GM12873 (cell line): ENCODE data around the gene SPIRE2.

Experiments used
- TF ChIP-seq, protein P1 (sequence below): IDR thresholded peaks from 2 replicates; pipeline ENCODE4 v1.5.1; 2012; ENCODE audit warnings: low read depth, mild to moderate bottlenecking, moderate library complexity, low read length, control low read depth; ENCODE audit not compliant: insufficient read depth; ENCODE audit errors: missing control alignments

Gene SPIRE2

DNA sequence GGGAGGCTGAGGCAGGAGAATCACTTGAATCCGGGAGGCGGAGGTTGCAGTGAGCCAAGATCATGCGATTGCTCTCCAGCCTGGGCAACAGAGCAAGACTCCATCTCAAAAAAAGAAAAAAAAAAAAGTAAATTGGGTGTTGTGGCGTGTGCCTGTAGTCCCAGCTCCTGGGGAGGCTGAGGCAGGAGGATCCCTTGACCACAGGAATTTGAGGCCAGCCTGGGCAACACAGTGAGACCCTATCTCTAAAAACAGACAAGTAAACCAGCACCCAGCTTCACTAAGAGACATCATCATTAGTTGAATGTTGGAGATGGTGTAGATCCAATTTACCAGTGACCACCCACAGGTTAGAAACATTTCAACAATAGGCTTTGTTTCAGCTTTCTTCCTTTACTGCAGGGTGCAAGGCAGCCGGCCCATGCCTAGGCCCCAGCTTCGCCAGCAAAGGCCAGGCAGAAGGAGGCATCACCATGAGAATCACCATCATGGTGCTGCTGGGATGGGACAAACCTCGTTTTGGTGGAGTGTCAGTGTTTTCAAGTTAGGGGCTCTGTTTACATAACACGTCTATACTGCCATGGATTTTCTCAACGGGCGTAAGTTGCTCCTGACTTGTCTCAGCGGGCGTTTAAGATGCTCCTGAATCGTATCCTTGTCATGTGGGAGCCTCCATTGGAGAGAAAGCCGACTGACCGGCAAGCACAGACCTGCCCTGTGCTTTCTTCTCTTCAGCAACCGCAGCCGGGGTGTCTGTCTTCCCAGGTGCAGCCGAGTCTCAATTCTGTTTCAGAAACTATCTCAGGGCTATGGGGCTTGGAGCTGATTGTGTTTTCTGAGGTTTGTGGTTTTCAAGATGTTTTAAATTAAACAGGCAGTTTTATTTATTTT, 52.4 kb downstream of the SPIRE2 start:
- TF ChIP-seq, protein P1, sequence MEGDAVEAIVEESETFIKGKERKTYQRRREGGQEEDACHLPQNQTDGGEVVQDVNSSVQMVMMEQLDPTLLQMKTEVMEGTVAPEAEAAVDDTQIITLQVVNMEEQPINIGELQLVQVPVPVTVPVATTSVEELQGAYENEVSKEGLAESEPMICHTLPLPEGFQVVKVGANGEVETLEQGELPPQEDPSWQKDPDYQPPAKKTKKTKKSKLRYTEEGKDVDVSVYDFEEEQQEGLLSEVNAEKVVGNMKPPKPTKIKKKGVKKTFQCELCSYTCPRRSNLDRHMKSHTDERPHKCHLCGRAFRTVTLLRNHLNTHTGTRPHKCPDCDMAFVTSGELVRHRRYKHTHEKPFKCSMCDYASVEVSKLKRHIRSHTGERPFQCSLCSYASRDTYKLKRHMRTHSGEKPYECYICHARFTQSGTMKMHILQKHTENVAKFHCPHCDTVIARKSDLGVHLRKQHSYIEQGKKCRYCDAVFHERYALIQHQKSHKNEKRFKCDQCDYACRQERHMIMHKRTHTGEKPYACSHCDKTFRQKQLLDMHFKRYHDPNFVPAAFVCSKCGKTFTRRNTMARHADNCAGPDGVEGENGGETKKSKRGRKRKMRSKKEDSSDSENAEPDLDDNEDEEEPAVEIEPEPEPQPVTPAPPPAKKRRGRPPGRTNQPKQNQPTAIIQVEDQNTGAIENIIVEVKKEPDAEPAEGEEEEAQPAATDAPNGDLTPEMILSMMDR: no peak

DNA sequence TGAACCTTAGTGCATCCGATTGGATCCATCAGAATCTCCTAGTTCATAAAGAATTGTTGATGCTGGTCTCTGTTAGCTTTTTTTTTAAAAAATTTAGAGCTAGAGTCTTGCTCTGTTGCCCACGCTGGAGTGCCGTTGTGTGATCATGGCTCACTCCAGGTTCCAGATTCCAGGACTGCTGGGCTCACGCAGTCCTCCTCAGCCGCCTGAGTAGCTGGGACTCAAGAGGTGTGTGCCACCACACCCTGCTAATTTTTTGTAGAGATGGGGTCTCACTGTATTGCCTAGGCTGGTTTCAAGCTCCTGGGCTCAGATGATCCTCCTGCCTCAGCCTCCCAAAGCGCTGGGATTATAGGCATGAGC, 53.1 kb downstream of the SPIRE2 start:
- TF ChIP-seq, protein P1: no peak

DNA sequence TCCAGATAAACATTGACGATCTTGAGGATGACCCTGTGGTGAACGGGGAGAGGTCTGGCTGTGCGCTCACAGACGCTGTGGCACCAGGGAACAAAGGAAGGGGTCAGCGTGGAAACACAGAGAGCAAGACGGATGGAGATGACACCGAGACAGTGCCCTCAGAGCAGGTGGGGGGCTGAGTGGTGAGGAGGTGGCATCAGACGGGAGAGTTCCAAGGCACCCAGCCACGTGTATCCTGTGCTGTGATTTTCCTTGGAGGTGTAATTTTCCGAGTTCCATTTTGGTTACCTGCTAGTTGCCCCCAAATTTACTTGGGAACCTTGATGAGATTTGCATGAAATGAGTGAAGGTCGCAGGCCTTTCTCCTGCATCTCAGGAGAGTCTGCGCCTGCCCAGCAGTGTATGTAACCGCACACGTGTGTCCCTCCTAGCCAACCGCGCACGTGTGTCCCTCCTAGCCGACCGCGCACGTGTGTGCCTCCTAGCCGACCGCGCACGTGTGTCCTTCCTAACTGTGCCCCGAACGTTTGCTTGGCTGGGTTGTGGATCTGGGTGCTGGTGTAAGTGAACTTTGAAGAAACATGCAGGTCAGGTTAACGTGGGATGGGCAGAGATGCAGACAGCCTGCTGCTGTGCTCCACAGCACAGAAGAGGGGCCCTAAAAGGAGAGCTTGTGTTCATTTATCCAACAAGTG, 55.2 kb downstream of the SPIRE2 start:
- TF ChIP-seq, protein P1: no peak

DNA sequence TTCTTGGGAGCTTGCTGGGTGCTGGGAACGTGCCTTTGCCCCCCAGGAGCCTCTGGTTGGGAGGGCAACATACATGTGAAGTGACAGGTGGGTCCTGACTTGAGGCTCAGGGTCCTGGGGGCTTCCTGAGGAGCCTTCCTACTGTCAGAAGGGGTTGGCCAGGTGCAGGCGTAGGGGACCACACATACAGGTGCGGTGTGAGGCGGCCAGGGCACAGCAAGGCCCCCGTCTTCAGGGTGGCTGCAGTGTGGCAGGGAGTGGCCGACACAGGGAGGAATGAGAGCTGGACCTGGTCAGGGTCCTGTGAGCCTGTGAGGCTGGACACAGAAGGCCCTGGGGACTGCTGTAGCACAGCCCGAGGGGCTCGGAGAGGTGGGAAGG, 55.8 kb downstream of the SPIRE2 start:
- TF ChIP-seq, protein P1: no peak

DNA sequence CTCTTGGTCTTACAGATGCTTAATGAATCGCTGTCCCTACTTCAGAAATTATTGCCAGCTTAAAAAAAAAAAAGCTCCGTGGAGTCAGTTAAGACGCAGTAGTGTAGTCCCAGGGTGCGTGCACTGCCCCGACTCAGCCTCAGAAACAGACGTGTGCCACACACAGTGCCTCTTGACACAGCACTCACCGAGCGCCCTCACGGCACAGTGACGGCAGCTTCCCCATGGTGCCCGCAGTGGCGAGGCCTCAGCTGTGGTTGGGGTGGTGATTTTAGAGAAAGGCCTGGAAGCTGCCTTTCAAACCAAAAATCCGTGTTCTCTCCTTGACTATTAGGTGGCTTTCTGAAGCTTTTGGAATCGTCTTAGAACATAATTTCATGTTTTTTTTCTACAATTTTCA, 59.0 kb downstream of the SPIRE2 start:
- TF ChIP-seq, protein P1: no peak

DNA sequence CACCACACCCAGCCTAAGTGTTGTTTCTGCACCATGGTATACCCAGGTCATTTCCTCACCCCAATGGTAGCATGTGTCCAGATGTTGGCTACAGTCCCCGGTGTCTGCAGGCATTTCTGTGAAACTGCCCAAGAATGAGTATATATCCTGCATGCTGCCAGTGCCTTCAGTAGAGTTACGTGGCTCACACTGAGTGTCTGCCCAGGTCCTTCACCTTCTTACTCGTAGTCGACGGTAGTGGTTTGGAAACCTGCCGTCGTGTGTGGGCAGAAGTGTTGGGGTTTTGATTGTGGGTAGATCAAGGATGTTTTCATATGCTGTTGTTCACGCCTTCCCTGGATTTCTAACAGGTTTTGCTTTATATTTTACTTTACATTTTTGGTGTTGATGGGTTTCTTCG, 61.9 kb downstream of the SPIRE2 start:
- TF ChIP-seq, protein P1: no peak

DNA sequence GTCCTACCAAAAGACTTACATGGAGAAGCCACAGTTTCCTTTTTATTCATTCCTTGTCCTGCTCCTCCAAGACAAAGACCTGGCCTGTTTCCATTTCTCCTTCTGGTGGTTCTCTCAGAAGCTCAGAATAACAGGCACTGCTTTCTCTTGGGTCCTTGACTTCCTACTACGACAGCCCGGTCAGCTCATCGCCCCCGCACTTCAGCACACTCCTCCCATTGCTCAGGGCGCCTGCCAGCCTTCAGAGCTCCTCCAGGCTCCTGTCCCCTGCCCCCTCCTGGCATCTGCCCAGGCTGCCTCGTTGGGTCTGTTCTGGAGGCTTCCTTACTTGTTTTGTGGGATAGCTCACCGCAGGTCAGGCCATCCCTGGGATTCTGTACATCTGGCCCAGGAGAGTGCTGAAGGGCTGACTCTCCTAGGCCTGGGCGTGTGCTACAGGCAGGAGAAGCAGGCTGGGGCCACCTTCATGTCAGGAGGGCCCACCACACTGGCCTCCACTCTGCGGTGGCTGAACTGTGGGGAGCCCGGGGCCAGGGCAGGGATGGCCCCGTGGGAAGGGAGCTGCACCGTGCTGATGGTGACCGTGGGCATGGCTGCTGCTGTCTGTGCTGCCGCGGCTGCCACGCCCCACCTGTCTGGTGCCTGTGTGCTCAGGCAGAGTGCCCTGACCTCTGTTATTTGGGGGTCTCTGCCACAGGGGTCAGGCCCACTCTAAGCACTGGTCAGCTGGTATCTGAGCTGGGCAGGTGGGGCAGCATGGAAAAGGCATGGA, 62.8 kb downstream of the SPIRE2 start:
- TF ChIP-seq, protein P1: no peak
